ENCODE measurements around the gene LARP6.

The LARP6 gene

GRCh38 chr15:70851889-70852288 is 2.1 kb downstream of the LARP6 start:
- H3K9me3 ChIP-seq (ENCODE audit: control insufficient read depth, low read length), result no peaks in the 10 kb centered on the region
- H3K36me3 ChIP-seq (ENCODE audit: control insufficient read depth, insufficient read depth, low read length), result no peaks in the 10 kb centered on the region
- H3K27ac ChIP-seq (ENCODE audit: insufficient read depth, low read length, poor library complexity, severe bottlenecking), result no peak overlapping the region
- no peak overlapping the region for H3K4me3 ChIP-seq (ENCODE audit: insufficient read depth, low read depth, low read length, poor library complexity, severe bottlenecking)
- H3K4me1 ChIP-seq (ENCODE audit: control insufficient read depth, insufficient read depth, low read length, poor library complexity, severe bottlenecking), result peaks cover 2% of the 10 kb centered on the region
- peaks cover 18% of the 10 kb centered on the region for H3K27me3 ChIP-seq (replicated peaks; ENCODE audit: control insufficient read depth, insufficient read depth, low read length, poor library complexity, severe bottlenecking)
- no peak for DNase-seq

DNA sequence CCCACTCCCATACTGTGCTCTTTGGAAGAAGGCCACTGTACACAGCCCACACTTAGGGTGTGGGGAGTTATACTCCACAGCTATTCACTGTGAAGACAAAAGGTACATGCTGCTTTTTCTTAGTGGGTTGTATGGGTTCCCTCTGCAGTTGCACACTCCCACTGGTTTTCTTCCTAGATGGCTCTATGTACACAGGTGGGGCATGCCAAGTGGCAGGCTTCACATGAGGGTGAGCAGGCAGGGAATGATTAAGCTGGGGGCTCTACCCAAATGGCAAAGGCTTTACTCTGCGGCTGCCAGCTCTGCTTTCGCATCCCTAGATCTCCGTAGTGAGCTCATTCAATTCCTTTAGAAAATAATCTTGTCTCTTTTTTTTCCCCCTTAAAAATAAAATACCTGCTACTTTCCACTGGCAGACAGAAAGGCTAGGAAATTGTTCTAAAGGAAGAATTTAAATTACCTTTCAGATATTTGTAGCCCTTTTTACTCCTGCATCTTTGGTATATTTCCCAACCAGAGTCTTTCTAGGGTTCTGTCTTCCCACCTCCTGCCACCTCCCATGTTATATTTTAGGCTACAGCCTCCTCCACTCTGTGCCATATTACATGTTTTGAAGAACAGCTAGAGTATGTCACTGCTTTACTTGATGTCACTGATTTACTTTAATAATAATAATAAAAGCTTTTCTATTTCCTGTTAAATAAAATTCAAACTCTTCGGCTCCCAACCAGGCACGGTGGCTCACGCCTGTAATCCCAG is 8.2 kb downstream of the LARP6 start:
- Histone ChIP-seq H3K9me3 (ENCODE audit: control insufficient read depth, low read length) (no peaks in the 10 kb centered on the region), H3K4me3 (ENCODE audit: insufficient read depth, low read depth, low read length, poor library complexity, severe bottlenecking) (no peak overlapping the region), H3K27me3 (replicated peaks; ENCODE audit: control insufficient read depth, insufficient read depth, low read length, poor library complexity, severe bottlenecking) (no peaks in the 10 kb centered on the region)

GRCh38 chr15:70837476-70837875 is 16.5 kb downstream of the LARP6 start:
- Histone ChIP-seq H3K9me3 (ENCODE audit: control insufficient read depth, low read length) (no peaks in the 10 kb centered on the region), H3K4me1 (ENCODE audit: control insufficient read depth, insufficient read depth, low read length, poor library complexity, severe bottlenecking) (no peaks in the 10 kb centered on the region), H3K27ac (ENCODE audit: insufficient read depth, low read length, poor library complexity, severe bottlenecking) (no peak overlapping the region), H3K36me3 (ENCODE audit: control insufficient read depth, insufficient read depth, low read length) (no peaks in the 10 kb centered on the region), H3K27me3 (replicated peaks; ENCODE audit: control insufficient read depth, insufficient read depth, low read length, poor library complexity, severe bottlenecking) (no peaks in the 10 kb centered on the region), H3K4me3 (ENCODE audit: insufficient read depth, low read depth, low read length, poor library complexity, severe bottlenecking) (no peak overlapping the region)
- no peak for DNase-seq

More for the DNA sequence above, 8.2 kb downstream of the LARP6 start:
- Histone ChIP-seq H3K27ac (ENCODE audit: insufficient read depth, low read length, poor library complexity, severe bottlenecking) (no peak overlapping the region), H3K4me1 (ENCODE audit: control insufficient read depth, insufficient read depth, low read length, poor library complexity, severe bottlenecking) (no peaks in the 10 kb centered on the region), H3K36me3 (ENCODE audit: control insufficient read depth, insufficient read depth, low read length) (no peaks in the 10 kb centered on the region)
- DNase-seq, result no peak

- DNase-seq, result no peak
- Histone ChIP-seq H3K27ac (ENCODE audit: insufficient read depth, low read length, poor library complexity, severe bottlenecking) (no peak overlapping the region), H3K4me3 (ENCODE audit: insufficient read depth, low read depth, low read length, poor library complexity, severe bottlenecking) (no peak overlapping the region), H3K27me3 (replicated peaks; ENCODE audit: control insufficient read depth, insufficient read depth, low read length, poor library complexity, severe bottlenecking) (no peaks in the 10 kb centered on the region), H3K4me1 (ENCODE audit: control insufficient read depth, insufficient read depth, low read length, poor library complexity, severe bottlenecking) (no peaks in the 10 kb centered on the region), H3K36me3 (ENCODE audit: control insufficient read depth, insufficient read depth, low read length) (no peaks in the 10 kb centered on the region), H3K9me3 (ENCODE audit: control insufficient read depth, low read length) (no peaks in the 10 kb centered on the region)
Observed at GRCh38 chr15:70835841-70836240, 18.1 kb downstream of the LARP6 start.

DNA sequence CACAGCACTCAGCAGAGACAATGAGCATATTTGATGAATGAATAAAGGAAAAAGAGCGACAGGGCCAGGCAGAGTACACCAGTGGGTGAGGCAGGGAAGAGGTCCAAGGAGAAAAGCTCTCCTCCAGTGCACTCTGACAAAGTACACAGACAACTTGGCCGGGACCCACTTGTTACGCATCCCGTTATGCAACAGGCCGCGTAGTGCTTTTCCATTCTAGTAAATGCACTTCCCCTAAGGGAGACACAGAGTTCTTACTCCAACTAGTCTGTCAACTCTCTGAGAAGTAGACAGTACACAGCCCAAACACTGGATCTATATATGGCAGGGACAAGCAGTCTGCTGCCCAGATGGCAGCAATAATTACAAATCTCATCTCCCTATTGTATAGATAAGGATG is 18.5 kb downstream of the LARP6 start:
- no peak overlapping the region for H3K4me3 ChIP-seq (ENCODE audit: insufficient read depth, low read depth, low read length, poor library complexity, severe bottlenecking)
- H3K36me3 ChIP-seq (ENCODE audit: control insufficient read depth, insufficient read depth, low read length), result no peaks in the 10 kb centered on the region
- no peaks in the 10 kb centered on the region for H3K9me3 ChIP-seq (ENCODE audit: control insufficient read depth, low read length)
- no peaks in the 10 kb centered on the region for H3K4me1 ChIP-seq (ENCODE audit: control insufficient read depth, insufficient read depth, low read length, poor library complexity, severe bottlenecking)
- DNase-seq, result no peak
- no peaks in the 10 kb centered on the region for H3K27me3 ChIP-seq (replicated peaks; ENCODE audit: control insufficient read depth, insufficient read depth, low read length, poor library complexity, severe bottlenecking)
- no peak overlapping the region for H3K27ac ChIP-seq (ENCODE audit: insufficient read depth, low read length, poor library complexity, severe bottlenecking)

- Histone ChIP-seq H3K4me1 (ENCODE audit: control insufficient read depth, insufficient read depth, low read length, poor library complexity, severe bottlenecking) (no peaks in the 10 kb centered on the region), H3K27me3 (replicated peaks; ENCODE audit: control insufficient read depth, insufficient read depth, low read length, poor library complexity, severe bottlenecking) (no peaks in the 10 kb centered on the region), H3K36me3 (ENCODE audit: control insufficient read depth, insufficient read depth, low read length) (no peaks in the 10 kb centered on the region), H3K4me3 (ENCODE audit: insufficient read depth, low read depth, low read length, poor library complexity, severe bottlenecking) (no peak overlapping the region), H3K9me3 (ENCODE audit: control insufficient read depth, low read length) (no peaks in the 10 kb centered on the region), H3K27ac (ENCODE audit: insufficient read depth, low read length, poor library complexity, severe bottlenecking) (no peak overlapping the region)
- no peak for DNase-seq
Observed at GRCh38 chr15:70834999-70835398, 19.0 kb downstream of the LARP6 start.

DNA sequence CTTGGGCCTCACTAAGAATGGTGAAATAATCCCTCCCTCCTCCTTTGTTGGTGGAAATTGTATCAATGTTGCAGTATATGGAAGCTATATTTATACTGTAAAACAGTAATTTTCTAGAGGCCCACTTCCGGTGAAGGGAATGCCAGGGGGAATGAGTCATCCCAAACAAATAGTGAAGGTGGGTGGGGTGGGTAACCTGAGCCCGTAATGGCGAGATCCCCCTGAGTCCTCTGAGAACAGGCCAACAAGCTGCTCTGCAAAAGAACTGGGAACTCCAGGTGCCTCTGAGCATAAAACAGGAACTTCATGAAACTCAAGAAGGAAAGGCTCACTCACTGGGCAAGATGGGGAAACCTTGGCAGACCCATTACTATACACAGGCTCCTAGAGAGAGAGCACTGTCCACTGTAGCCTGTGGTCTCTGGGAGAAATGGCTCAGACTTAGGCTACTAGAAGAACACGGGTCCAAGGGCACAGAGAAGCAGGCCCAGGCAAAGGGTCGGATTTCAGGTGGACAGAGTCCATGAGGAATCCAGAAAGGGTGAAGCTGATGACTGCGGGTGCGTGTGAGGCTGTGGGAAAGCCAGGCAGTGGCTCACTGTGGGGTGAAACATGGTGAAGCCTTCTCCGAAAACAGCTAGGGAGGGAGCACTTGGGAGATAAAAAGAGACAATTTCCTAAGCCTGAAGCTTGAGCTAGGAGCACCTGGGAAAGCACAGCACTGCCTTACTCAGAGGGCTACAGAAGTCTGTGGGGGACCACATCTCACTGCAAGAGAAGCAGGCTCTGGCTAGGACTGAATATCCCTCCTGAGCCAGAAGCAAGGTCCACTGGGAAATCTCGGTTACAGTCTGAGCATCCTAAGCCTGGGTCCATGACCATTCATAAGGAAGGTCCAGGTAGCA is 19.8 kb downstream of the LARP6 start:
- DNase-seq, result no peak
- Histone ChIP-seq H3K4me1 (ENCODE audit: control insufficient read depth, insufficient read depth, low read length, poor library complexity, severe bottlenecking) (no peaks in the 10 kb centered on the region), H3K27me3 (replicated peaks; ENCODE audit: control insufficient read depth, insufficient read depth, low read length, poor library complexity, severe bottlenecking) (no peaks in the 10 kb centered on the region), H3K36me3 (ENCODE audit: control insufficient read depth, insufficient read depth, low read length) (no peaks in the 10 kb centered on the region), H3K4me3 (ENCODE audit: insufficient read depth, low read depth, low read length, poor library complexity, severe bottlenecking) (no peak overlapping the region), H3K27ac (ENCODE audit: insufficient read depth, low read length, poor library complexity, severe bottlenecking) (no peak overlapping the region), H3K9me3 (ENCODE audit: control insufficient read depth, low read length) (no peaks in the 10 kb centered on the region)

DNA sequence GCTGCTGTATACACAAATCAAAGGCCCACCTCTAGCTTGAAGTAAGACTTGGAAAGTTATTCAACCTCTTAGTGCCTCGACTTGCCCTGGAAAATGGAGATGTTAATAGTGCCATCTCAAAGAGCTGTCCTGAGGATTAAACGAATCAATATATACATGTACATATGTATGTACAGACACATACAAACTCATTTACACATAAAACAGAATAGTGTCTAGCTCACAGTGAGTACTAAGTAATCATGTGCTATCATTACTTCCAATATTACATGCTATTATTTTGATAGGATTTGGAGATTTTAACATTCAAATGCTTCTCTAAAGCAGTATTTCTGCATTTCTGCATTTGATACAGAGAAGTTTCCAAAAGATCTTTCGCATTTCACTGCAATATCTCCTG is 20.5 kb downstream of the LARP6 start:
- Histone ChIP-seq H3K9me3 (ENCODE audit: control insufficient read depth, low read length) (no peaks in the 10 kb centered on the region), H3K27me3 (replicated peaks; ENCODE audit: control insufficient read depth, insufficient read depth, low read length, poor library complexity, severe bottlenecking) (no peaks in the 10 kb centered on the region), H3K4me1 (ENCODE audit: control insufficient read depth, insufficient read depth, low read length, poor library complexity, severe bottlenecking) (no peaks in the 10 kb centered on the region), H3K27ac (ENCODE audit: insufficient read depth, low read length, poor library complexity, severe bottlenecking) (no peak overlapping the region), H3K36me3 (ENCODE audit: control insufficient read depth, insufficient read depth, low read length) (no peaks in the 10 kb centered on the region), H3K4me3 (ENCODE audit: insufficient read depth, low read depth, low read length, poor library complexity, severe bottlenecking) (no peak overlapping the region)
- no peak for DNase-seq

- no peak overlapping the region for H3K27ac ChIP-seq (ENCODE audit: insufficient read depth, low read length, poor library complexity, severe bottlenecking)
- H3K27me3 ChIP-seq (replicated peaks; ENCODE audit: control insufficient read depth, insufficient read depth, low read length, poor library complexity, severe bottlenecking), result no peaks in the 10 kb centered on the region
- no peak for DNase-seq
- no peaks in the 10 kb centered on the region for H3K4me1 ChIP-seq (ENCODE audit: control insufficient read depth, insufficient read depth, low read length, poor library complexity, severe bottlenecking)
- H3K9me3 ChIP-seq (ENCODE audit: control insufficient read depth, low read length), result no peaks in the 10 kb centered on the region
- H3K36me3 ChIP-seq (ENCODE audit: control insufficient read depth, insufficient read depth, low read length), result no peaks in the 10 kb centered on the region
- no peak overlapping the region for H3K4me3 ChIP-seq (ENCODE audit: insufficient read depth, low read depth, low read length, poor library complexity, severe bottlenecking)
Observed at GRCh38 chr15:70832176-70832575, 21.8 kb downstream of the LARP6 start.

Data from effector memory CD4-positive, alpha-beta T cell (primary cell).